Measurements from ENCODE around the gene PTTG1. TPM values are rescaled to one million over a fixed set of nuclear protein-coding genes. Genes with fewer than 3 reads are reported as not detected.

Gene PTTG1
- total and polyA plus RNA-seq, 2 of the 4 experiments (the other 2 are of a cell fraction), result 98.6 to 118 TPM

- no peak overlapping the region for H3K9ac ChIP-seq (ENCODE audit: low read depth, low read length)
- ChIA-PET POLR2A (ENCODE audit: unreplicated experiment) (no interaction called here), CTCF (no interaction called here)
- no peak overlapping the region for H3K4ac ChIP-seq (ENCODE audit: low read depth, low read length)
- H3K4me3 ChIP-seq (ENCODE audit: insufficient read depth, low read depth, low read length), result no peak overlapping the region
- no peak overlapping the region for H2BK20ac ChIP-seq (ENCODE audit: low read depth, low read length)
- no peak for TF ChIP-seq ELK1 (IDR thresholded peaks at IDR 0.05; ENCODE audit: borderline replicate concordance, low read depth, low read length)
- no peak for TF ChIP-seq BHLHE40 (IDR thresholded peaks at IDR 0.05; ENCODE audit: low read depth, low read length)
- no peak for TF ChIP-seq RAD21 (IDR thresholded peaks at IDR 0.05; ENCODE audit: low read length)
- TF ChIP-seq RFX5 (IDR thresholded peaks at IDR 0.05; ENCODE audit: low read depth, low read length), result no peak
- TF ChIP-seq CHD1 (IDR thresholded peaks at IDR 0.05; ENCODE audit: low read depth, low read length), result no peak
- TF ChIP-seq POLR2A (IDR thresholded peaks at IDR 0.05; ENCODE audit: low read depth, low read length), result no peak
- TF ChIP-seq FOS (IDR thresholded peaks at IDR 0.05; ENCODE audit: low read depth, low read length), result no peak
- no peak overlapping the region for H2BK5ac ChIP-seq (ENCODE audit: low read depth, low read length, poor library complexity, severe bottlenecking)
- H3K9me1 ChIP-seq (ENCODE audit: insufficient read depth, low read length), result peaks cover 3% of the 10 kb centered on the region; the same call in 1 of the 2 replicates
- DNase-seq (no peak), ATAC-seq (ENCODE audit: low read depth) (no peak)
- no peaks in the 10 kb centered on the region for H3K9me3 ChIP-seq (ENCODE audit: control insufficient read depth, insufficient read depth, low read length)
- H3K23ac ChIP-seq (ENCODE audit: low read depth, low read length), result no peak overlapping the region
- dilution Hi-C loops (cut with HindIII; ENCODE audit: low sequenced_read_pairs, unreplicated experiment), result no loop called here
- H3K4me2 ChIP-seq (ENCODE audit: low read depth, low read length), result no peak overlapping the region
- peaks cover 11% of the 10 kb centered on the region for H3K27me3 ChIP-seq (ENCODE audit: control insufficient read depth, insufficient read depth, low read length)
- no peaks in the 10 kb centered on the region for H4K20me1 ChIP-seq (ENCODE audit: insufficient read depth, low read length)
- H4K91ac ChIP-seq (ENCODE audit: insufficient read depth, low read depth, low read length), result no peak overlapping the region
- H3K79me1 ChIP-seq (ENCODE audit: low read depth in 1 of 2, low read length in 2 of 2), result no peaks in the 10 kb centered on the region
- H3K56ac ChIP-seq (ENCODE audit: extremely low read depth, insufficient read depth, low read length), result no peak overlapping the region
- no peak overlapping the region for H3K18ac ChIP-seq (ENCODE audit: low read depth, low read length)
- no TSS peak for BruUV-seq (replicated peaks)
- no peak overlapping the region for H3K14ac ChIP-seq (replicated peaks; ENCODE audit: low read depth, low read length)
- no peak overlapping the region for H2BK120ac ChIP-seq (ENCODE audit: low read depth, low read length)
- no peak overlapping the region for H2AFZ ChIP-seq (replicated peaks; ENCODE audit: low read length, poor library complexity)
- H3K27ac ChIP-seq (ENCODE audit: insufficient read depth, low read length), result no peak overlapping the region
- H4K8ac ChIP-seq (ENCODE audit: low read depth in 2 of 2, low read length in 2 of 2), result no peak overlapping the region
- H2AK5ac ChIP-seq (ENCODE audit: low read depth, low read length), result no peak overlapping the region
- no peak overlapping the region for H4K5ac ChIP-seq (ENCODE audit: low read depth, low read length)
- no peaks in the 10 kb centered on the region for H3K4me1 ChIP-seq (ENCODE audit: control insufficient read depth, insufficient read depth, low read length)
- no peaks in the 10 kb centered on the region for H3K36me3 ChIP-seq (ENCODE audit: control insufficient read depth, insufficient read depth, low read length)
- 67% methylated on average over 1 of the region's 5 CpGs; no CpG with 5 or more reads in 1 of the 2 experiments for WGBS, 2 experiments (ENCODE audit: extremely low coverage in 2 of 2, insufficient read length in 1 of 2)
- no peak overlapping the region for H2AK9ac ChIP-seq (replicated peaks; ENCODE audit: low read depth, low read length, poor library complexity)
- in situ Hi-C loops (cut with MboI; ENCODE audit: low sequenced_read_pairs), result no loop called here
- no peak overlapping the region for H2BK15ac ChIP-seq (ENCODE audit: low read depth, low read length)
- intact Hi-C loops (cut with micrococcal nuclease), result no loop called here
Observed at GRCh38 chr5:160377651-160378050, 44.0 kb upstream of the PTTG1 start.

Measured in IMR-90 (cell line).